Lower lobe of right lung (tissue), 2 donors: ENCODE data around the gene SH3BP1. TPM values are rescaled to one million over a fixed set of nuclear protein-coding genes. Genes with fewer than 3 reads are reported as not detected.

Experiments used
- ATAC-seq, 2 donors: fragments of 200-7000 bp; cut with Tn5 transposase; one replicate each; pipeline ENCODE4 v1.9.1; 2020 to 2022; ENCODE audit warnings: mild to moderate bottlenecking in 2 of 2, moderate library complexity in 2 of 2
- DNase-seq: peaks from one replicate; pipeline ENCODE4 v3.0.0-alpha.2; 2020
- H3K27ac ChIP-seq: fragments of 200-600 bp; one replicate; pipeline ENCODE4 v1.8.0; 2022
- H3K27me3 ChIP-seq: fragments of 200-600 bp; one replicate; pipeline ENCODE4 v1.8.0; 2022; ENCODE audit warnings: low read depth
- H3K36me3 ChIP-seq: fragments of 200-600 bp; one replicate; pipeline ENCODE4 v1.8.0; 2022; ENCODE audit warnings: mild to moderate bottlenecking
- H3K4me1 ChIP-seq: fragments of 200-600 bp; one replicate; pipeline ENCODE4 v1.8.0; 2022
- H3K4me3 ChIP-seq: fragments of 200-600 bp; one replicate; pipeline ENCODE4 v1.8.0; 2022; ENCODE audit warnings: mild to moderate bottlenecking
- H3K9me3 ChIP-seq: fragments of 200-600 bp; one replicate; pipeline ENCODE4 v1.8.0; 2022
- CTCF ChIP-seq: fragments of 200-600 bp; IDR thresholded peaks from one replicate; pipeline ENCODE4 v1.8.0; 2022; ENCODE audit warnings: antibody characterized with exemption, mild to moderate bottlenecking
- intact Hi-C: fragments of 100-400 bp; cut with DNase I; formaldehyde crosslinking; loops from one replicate; pipeline ENCODE4 v1.11.0; 2022
- total RNA-seq: library from RNA; stranded (reverse); fragmentation: NEBNext Ultra II Directional; extraction: Animal tissue kit (Norgen Biotek cat#: 25700); gene quantifications from one replicate; pipeline ENCODE4 v1.2.1, GENCODE V29; 2021
- donor health status: DM: no; HTN: yes; CAD: no; lungs with severe emphysema.

Gene SH3BP1
- total RNA-seq, 1 donor from 2014 or later = 34.8 TPM

- Histone ChIP-seq H3K27ac (no peak overlapping the region), H3K4me1 (peaks cover 12% of the 10 kb centered on the region), H3K4me3 (no peak overlapping the region), H3K36me3 (no peaks in the 10 kb centered on the region), H3K9me3 (no peaks in the 10 kb centered on the region), H3K27me3 (no peaks in the 10 kb centered on the region)
- no peak for TF ChIP-seq CTCF
- DNase-seq = no peak
- no peak for ATAC-seq
- intact Hi-C loops = no loop called here
Observed at GRCh38 chr22:37705205-37705604, 65.7 kb downstream of the SH3BP1 start.

Other genes starting within 250 kb of the SH3BP1 start
- gene ELFN2, start 212.2 kb upstream of the SH3BP1 start, total RNA-seq = 0.89 TPM
- 71.0 TPM for gene MFNG, start 153.3 kb upstream of the SH3BP1 start, total RNA-seq
- gene CARD10, start 120.3 kb upstream of the SH3BP1 start, total RNA-seq = 14.9 TPM
- gene CDC42EP1, start 79.2 kb upstream of the SH3BP1 start, total RNA-seq = 46.0 TPM
- gene LGALS2, start 59.6 kb upstream of the SH3BP1 start, total RNA-seq = 1.9 TPM
- gene GGA1, start 30.8 kb upstream of the SH3BP1 start, total RNA-seq = 64.8 TPM
- 3.9 TPM for gene PDXP, start 19.1 kb downstream of the SH3BP1 start, total RNA-seq
- gene LGALS1, start 36.0 kb downstream of the SH3BP1 start, total RNA-seq = 425 TPM
- gene NOL12, start 46.7 kb downstream of the SH3BP1 start, total RNA-seq = 23.0 TPM
- gene TRIOBP, start 57.4 kb downstream of the SH3BP1 start, total RNA-seq = 78.8 TPM
- 7.1 TPM for gene GCAT, start 168.3 kb downstream of the SH3BP1 start, total RNA-seq
- not detected for gene GALR3, start 183.7 kb downstream of the SH3BP1 start, total RNA-seq
- 18.3 TPM for gene ANKRD54, start 204.7 kb downstream of the SH3BP1 start, total RNA-seq
- 385 TPM for gene EIF3L, start 209.8 kb downstream of the SH3BP1 start, total RNA-seq